Kidney (tissue), 14 donors: ENCODE results near the gene CD36. TPM values are rescaled to one million over a fixed set of nuclear protein-coding genes. Genes with fewer than 3 reads are reported as not detected.

ENCODE experiments used
- DNase-seq, 5 donors: peaks; one replicate each; pipeline ENCODE4 v3.0.0-alpha.2; 2013 to 2020
- FAIRE-seq: peaks from 2 replicates; lab custom pipeline; 2012; peaks lifted over from hg19 to GRCh38; lab: Jason Lieb, UNC
- H3K27ac ChIP-seq, 2 donors: one replicate each; pipeline ENCODE4 v1.7.0; 2013; ENCODE audit warnings: low read depth in 2 of 2, low read length in 2 of 2, inconsistent platforms in 1 of 2
- H3K27me3 ChIP-seq: one replicate; pipeline ENCODE4 v1.7.1; 2013; ENCODE audit warnings: low read length, inconsistent platforms; ENCODE audit not compliant: control insufficient read depth, insufficient read depth
- H3K36me3 ChIP-seq, 3 donors: one replicate each; pipeline versions ENCODE4 v1.7.0 to v1.7.1; 2013; ENCODE audit warnings: low read length in 3 of 3, control low read depth in 1 of 3, inconsistent platforms in 1 of 3; ENCODE audit not compliant: insufficient read depth in 3 of 3, control insufficient read depth in 2 of 3
- H3K4me1 ChIP-seq, 3 donors: one replicate each; pipeline versions ENCODE4 v1.7.0 to v1.7.1; 2013; ENCODE audit warnings: low read length in 3 of 3, inconsistent platforms in 1 of 3, low read depth in 1 of 3; ENCODE audit not compliant: control insufficient read depth in 2 of 3, insufficient read depth in 2 of 3
- H3K4me3 ChIP-seq, 3 donors: one replicate each; pipeline versions ENCODE4 v1.7.0 to v1.8.1; 2013; ENCODE audit warnings: low read length in 3 of 3, control low read depth in 1 of 3, inconsistent platforms in 1 of 3
- H3K9ac ChIP-seq, 3 donors: one replicate each; pipeline versions ENCODE4 v1.7.0 to v1.7.1; 2013; ENCODE audit warnings: low read length in 3 of 3, control low read depth in 1 of 3, inconsistent platforms in 1 of 3
- H3K9me3 ChIP-seq, 3 donors: one replicate each; pipeline versions ENCODE4 v1.7.0 to v1.7.1; 2013; ENCODE audit warnings: low read length in 3 of 3, control low read depth in 1 of 3, inconsistent platforms in 1 of 3; ENCODE audit not compliant: control insufficient read depth in 2 of 3, insufficient read depth in 1 of 3
- intact Hi-C: fragments of 100-400 bp; cut with DNase I; formaldehyde crosslinking; loops from one replicate; pipeline ENCODE4 v1.11.1; 2022
- polyA plus RNA-seq: library from polyadenylated mRNA; stranded (reverse); fragments of 350-450 nt; fragmentation: Illumina TruSeq; extraction: RNeasy Lipid Tissue Mini Kit (QIAGEN cat#74804); gene quantifications from one replicate; pipeline ENCODE4 v1.2.3, GENCODE V29; 2014; ENCODE audit warnings: low read depth, low replicate concordance; ENCODE audit not compliant: insufficient read depth
- total RNA-seq: library from RNA; stranded (reverse); fragmentation: NEBNext Ultra II Directional; extraction: Animal tissue kit (Norgen Biotek cat#: 25700); gene quantifications from one replicate; pipeline ENCODE4 v1.2.1, GENCODE V29; 2021
- TF ChIP-seq, protein P1 (sequence below): IDR thresholded peaks from 3 replicates; pipeline ENCODE4 v1.5.1; 2012; ENCODE audit warnings: mild to moderate bottlenecking, moderate library complexity, borderline replicate concordance; ENCODE audit not compliant: insufficient read depth; ENCODE audit errors: extremely low read depth
- donor health status: control.
- donor health status: control.
- donor health status: control.
- donor health status: control.
- donor health status: control.
- donor health status: DM: yes; HTN: yes; CAD: no.
- donor health status: Normal renal cell carcinoma (clear cell type).

Gene CD36
- total and polyA plus RNA-seq, 2 donors from 2014 or later = 6.7 to 10.0 TPM

DNA sequence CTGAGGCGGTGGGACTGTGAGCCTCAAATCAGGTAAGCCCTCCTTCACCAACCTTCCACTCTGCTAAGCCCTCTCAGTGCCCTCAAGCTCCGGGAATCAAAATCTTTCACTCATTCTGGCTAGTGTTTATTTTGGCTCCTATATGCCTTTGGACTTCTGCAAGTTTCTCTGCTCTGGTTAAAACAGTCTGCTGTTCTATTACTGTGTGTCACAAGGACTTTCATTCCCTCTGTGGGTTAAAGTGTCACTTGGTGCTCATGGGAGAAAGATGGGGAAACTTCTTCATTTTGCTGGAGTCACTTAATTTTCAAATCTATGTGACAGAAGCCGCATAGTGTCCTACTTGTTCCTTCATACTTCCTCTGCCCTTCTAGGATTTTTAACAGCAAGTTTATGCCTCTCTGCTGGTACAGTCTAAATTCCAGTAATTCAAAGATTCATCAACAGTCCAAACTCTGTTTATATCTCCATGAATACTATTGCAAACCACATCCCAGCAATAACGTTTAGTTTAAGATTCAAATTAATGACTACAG lies 61.3 kb downstream of the CD36 start:
- Histone ChIP-seq H3K9ac (no peak overlapping the region), H3K27ac (no peak overlapping the region), H3K27me3 (no peaks in the 10 kb centered on the region), H3K36me3 (no peaks in the 10 kb centered on the region), H3K4me1 (no peaks in the 10 kb centered on the region), H3K9me3 (no peaks in the 10 kb centered on the region), H3K4me3 (no peak overlapping the region)
- TF ChIP-seq, protein P1, sequence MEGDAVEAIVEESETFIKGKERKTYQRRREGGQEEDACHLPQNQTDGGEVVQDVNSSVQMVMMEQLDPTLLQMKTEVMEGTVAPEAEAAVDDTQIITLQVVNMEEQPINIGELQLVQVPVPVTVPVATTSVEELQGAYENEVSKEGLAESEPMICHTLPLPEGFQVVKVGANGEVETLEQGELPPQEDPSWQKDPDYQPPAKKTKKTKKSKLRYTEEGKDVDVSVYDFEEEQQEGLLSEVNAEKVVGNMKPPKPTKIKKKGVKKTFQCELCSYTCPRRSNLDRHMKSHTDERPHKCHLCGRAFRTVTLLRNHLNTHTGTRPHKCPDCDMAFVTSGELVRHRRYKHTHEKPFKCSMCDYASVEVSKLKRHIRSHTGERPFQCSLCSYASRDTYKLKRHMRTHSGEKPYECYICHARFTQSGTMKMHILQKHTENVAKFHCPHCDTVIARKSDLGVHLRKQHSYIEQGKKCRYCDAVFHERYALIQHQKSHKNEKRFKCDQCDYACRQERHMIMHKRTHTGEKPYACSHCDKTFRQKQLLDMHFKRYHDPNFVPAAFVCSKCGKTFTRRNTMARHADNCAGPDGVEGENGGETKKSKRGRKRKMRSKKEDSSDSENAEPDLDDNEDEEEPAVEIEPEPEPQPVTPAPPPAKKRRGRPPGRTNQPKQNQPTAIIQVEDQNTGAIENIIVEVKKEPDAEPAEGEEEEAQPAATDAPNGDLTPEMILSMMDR = no peak
- intact Hi-C loops = loop anchor here (5.0 kb wide), 1 partner anchor 773 kb away; no protein-coding TSS in a partner anchor
- FAIRE-seq (no peak), DNase-seq (peak in 1 of 5 donors; percentile 8)

DNA sequence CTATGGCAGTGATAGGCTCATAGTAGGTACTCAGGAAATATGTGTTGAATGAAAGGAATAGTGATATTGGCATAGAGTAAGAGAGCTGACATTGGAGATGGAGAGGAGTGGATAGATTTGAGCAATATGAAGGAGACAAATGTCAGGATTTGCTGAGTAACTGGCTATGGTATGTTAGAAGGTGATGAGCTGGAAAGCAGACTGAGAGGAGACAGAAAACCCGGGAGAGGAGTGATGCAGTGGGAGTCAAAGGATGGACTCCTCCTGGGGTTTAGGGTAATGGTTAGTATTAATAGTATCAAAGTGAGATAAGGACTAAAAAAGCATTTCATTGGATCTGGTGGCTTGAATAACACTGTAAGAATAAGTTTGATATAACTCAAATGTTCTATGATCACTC lies 64.8 kb downstream of the CD36 start:
- Histone ChIP-seq H3K9me3 (no peaks in the 10 kb centered on the region), H3K27me3 (no peaks in the 10 kb centered on the region), H3K36me3 (no peaks in the 10 kb centered on the region), H3K9ac (no peak overlapping the region), H3K4me1 (no peaks in the 10 kb centered on the region), H3K27ac (no peak overlapping the region), H3K4me3 (no peak overlapping the region)
- intact Hi-C loops = loop anchor here (5.0 kb wide), 1 partner anchor 769 kb away; no protein-coding TSS in a partner anchor
- FAIRE-seq (no peak), DNase-seq (no peak)
- TF ChIP-seq, protein P1 = no peak

DNA sequence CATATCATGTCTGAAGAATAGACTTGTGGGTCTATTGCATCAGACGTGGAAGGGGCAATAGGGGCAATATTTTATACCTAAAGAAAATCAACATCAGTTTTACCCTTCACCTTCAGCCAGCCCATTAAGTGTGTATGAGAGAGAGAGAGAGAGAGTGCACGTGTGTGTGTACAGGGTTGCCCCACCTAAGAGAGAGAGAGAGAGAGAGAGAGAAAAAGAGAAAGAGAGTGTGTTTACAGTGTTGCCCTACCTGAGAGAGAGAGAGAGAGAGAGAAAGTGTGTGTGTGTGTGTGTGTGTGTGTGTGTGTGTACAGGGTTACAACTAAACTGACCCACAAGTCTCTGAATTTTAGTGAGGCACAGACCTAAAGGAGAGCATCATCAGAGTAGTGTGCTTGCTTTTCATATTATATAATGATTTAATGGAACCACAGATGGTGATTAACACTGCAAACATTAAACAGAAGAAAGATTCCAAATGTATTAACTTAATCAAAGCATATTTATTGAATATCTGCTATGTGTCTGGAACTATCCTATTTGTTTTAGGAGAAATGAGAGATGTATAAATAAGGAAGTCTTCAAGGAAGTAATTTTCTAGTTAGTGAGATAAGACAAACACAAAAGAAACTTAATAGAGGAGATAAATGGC lies 66.8 kb downstream of the CD36 start:
- no peak overlapping the region for H3K9ac ChIP-seq
- FAIRE-seq (no peak), DNase-seq (no peak)
- H3K36me3 ChIP-seq = no peaks in the 10 kb centered on the region
- intact Hi-C loops = no loop called here
- no peaks in the 10 kb centered on the region for H3K9me3 ChIP-seq
- TF ChIP-seq, protein P1 = no peak
- no peaks in the 10 kb centered on the region for H3K27me3 ChIP-seq
- no peak overlapping the region for H3K27ac ChIP-seq
- H3K4me3 ChIP-seq = no peak overlapping the region
- H3K4me1 ChIP-seq = no peaks in the 10 kb centered on the region
